ENCODE results near the gene CNTNAP2.

Gene CNTNAP2

DNA sequence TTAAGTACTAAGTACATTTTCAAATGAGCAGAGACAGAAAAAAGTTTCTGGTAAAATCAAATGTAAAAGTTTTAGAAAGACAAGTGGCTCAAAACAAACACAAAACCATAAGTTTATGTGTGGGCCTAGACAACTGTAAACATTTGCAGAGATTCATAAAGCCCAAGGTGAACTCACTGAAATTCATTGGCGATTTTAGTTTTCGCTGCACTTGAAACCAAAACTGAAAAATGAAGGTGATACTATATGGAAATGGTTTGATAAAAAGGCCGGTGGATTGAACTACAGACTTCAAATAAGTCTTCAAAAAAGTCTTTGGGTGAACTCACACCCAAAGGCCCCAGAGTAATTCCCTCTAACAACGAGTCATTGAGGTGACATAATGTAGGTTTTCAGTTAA lies 1289.0 kb downstream of the CNTNAP2 start:
- no peak for DNase-seq (ENCODE audit: low spot score)

DNA sequence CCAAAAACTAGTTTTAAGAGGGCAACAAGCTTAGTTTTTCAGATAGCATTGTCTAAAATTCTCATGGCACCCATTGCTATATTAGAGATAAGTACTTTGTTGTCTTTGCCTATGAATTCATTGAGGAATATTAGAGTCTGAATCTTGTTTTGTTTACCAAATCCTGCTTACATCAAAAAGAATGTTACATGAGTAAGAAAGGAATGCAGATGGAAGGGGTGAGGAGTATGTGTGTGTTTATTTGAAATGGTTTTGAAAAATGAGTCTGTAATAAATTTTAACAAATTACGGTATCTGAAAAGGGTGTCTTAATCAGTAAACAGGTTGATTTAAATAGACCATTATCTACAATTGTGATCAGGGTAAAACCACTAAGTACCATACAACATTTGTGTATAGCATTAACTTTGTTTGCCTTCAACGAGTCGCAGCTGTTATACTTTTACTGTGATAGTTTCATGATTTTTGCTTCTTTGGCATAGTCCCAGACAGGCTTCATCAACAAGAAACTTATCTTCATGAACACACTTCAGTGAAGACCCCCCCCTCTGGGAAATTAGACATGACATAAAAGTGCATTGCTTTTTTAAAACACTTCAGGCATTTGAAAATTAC lies 1290.0 kb downstream of the CNTNAP2 start:
- peak; percentile 44 for DNase-seq (ENCODE audit: low spot score)

DNA sequence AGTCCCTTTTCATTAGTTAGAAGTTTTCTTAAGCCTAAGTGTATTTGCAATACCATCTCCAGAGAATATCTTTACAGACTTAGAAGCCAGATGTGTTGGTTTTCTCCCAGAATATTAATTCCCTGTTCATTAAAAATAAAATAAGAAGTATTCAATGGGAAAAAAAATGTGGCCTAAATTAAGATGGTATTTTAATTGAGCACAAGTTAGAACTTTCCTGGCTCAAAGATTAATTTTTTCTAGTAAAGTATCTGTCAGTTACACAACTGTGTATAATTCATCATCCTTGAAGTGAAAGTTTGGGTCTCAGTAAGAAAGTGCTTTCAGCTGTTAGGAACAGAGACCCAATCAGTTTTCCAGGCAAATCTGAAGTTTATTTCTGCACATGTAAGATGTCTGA lies 1294.5 kb downstream of the CNTNAP2 start:
- peak; percentile 13 for DNase-seq (ENCODE audit: low spot score)

DNA sequence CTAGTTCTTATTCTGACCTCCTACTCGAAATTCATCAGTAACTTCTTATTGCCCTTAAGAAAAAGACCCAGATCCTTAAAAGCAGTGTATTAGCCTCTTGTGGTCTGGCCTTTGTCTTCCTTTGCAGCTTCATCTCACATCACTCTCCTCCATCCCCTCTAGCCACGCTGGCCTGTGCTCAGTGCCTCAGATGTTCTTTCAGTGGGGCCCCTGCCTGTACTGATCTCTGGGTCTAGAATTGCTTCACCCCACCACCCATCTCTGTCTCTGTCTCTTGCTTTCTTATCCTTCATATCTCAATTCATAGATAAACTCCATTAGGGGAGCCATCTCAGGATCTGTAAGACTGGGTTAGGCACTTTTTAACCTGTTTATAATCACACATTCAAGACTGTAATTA lies 1295.5 kb downstream of the CNTNAP2 start:
- no peak for DNase-seq (ENCODE audit: low spot score)

DNA sequence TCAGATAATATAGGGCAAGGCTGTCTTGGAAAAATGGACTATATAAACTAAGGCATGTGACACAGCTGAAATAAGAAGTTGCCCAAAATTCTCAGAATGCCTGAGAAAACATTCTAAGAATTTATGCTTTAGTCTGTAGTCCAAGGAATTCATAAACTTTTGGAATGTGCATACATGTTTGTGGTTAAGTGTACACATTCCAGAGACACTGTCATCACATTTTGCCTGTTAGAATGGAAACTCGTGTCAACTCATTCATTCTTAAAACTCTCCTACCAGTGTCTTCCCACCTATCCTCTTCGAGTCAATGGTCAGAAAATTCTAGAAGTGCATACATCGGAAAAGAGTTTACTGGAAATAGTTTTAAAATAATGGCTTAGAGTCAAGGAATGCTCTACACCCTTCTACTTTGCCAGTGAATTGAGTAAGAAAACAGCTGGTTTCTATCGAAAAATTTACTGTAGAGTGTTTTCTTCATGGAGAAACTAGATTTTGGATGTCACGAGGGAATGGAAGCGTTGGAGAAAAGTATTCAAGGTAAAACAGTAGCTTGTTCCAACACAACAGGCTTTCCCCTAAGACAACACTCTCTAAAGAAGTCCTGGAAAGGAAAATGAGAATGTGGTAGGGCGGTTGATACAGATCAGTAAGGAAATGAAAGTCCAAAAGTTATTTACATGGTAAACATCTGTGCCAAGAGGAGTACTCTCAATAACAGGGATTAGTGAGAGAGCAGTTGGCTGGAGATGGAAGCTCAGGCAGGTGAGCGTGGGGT lies 1296.4 kb downstream of the CNTNAP2 start:
- peak; percentile 75 for DNase-seq (ENCODE audit: low spot score)

DNA sequence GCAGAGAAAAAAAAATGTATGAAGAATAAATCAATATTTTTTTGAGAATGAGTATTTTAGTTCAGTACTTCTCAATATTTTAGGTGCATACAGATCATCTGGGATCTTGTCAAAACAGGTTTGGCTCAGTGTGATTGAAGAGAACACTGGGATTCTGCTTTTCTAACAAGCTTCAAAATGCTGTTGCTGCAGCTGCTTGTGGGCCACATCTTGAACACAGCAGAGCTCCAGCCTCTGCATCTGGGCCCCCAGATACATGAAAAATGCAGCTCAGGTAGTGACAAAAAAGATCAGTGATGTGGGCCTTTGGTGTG lies 1296.9 kb downstream of the CNTNAP2 start:
- no peak for DNase-seq (ENCODE audit: low spot score)

DNA sequence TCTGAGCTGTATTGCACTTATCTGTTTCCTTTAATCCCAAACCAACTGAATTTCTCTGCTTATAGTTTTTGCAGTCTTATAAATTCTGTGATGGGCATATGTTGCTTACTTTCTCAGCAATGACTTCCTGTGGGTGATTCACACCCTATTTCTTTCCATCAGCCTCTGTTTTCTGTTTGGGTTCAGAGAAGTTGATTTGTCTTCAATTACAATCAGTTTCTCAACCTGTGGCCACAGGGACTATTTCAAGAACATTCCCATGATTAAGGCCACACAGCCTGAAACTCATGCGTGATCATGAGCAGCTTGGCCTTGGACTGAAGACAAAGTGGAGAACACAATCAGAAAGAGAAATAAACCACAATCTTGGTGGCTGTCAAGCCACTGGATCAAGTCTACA lies 1299.4 kb downstream of the CNTNAP2 start:
- peak; percentile 9 for DNase-seq (ENCODE audit: low spot score)

DNA sequence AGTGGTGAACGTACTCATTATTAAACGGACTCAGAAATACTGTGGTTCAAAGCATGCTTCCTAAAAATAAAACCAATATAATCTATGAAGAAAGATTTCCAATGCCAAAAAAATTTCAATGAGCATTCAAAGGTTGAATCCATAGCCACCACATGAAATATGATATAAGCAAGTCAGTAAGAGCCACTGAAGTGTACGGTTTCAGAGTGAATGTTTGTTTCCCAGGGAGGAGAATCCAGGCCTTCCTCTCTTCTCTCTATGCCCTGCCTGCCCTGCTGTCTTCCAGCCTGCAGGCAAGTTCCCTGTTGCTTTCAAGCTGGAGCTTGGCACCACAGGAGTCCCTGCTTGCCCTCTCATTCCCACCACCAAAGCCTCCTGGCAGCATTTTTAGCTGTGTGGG lies 1302.4 kb downstream of the CNTNAP2 start:
- DNase-seq (ENCODE audit: low spot score) = no peak

DNA sequence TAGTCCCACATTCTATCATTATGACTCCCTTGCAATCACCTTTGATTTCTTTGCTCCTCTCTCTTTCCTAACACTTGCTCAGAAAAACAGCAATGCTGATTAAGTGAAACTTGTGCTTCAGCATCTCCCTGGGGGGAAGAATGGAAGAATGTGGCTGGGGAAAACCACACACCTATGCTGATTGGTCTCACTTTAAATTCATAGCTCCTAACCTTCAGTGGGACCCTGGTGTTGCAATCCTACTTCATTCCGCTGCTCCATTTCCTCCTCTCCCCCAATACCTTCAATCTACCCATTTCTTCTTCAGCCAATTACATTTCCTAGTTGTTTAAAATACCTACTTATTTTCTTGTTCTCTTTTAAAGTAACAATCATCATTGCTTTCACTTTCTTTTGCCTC lies 1307.3 kb downstream of the CNTNAP2 start:
- DNase-seq (ENCODE audit: low spot score) = no peak

DNA sequence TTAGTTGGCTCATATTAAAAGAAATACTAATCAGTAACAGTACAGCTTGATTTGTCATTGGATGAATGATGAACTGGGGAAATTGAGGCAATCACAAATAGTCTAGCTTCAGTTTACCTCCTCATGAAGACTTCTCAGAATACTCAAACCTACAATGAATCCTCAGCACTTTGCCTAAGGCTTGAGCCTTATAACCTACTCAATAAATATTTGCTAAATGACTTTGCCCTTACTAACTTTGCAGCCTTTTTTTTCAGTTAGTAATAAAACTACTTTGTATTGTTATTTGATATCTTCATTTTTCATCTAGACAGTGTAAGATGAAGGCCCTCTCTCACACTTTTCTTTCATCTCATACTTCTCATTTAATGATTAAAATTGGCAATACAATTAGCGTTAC lies 1311.5 kb downstream of the CNTNAP2 start:
- no peak for DNase-seq (ENCODE audit: low spot score)

DNA sequence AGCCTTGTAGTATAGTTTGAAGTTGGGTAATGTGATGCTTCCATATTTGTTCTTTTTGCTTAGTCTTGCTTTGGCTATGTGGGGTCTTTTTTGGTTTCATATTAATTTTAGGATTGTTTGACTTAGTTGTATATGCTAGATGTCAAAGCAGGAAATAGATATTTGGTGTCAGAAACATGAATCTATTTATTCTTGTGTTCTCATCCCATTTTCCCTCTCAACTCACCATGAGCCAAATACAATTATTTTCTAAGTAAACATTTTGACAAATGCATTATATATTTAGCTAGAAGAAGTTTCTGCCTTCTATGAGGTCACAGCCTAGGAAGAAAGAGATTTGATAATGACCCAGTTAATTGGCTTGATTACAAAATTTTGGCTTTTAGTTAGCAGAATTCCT lies 1313.4 kb downstream of the CNTNAP2 start:
- no peak for DNase-seq (ENCODE audit: low spot score)

DNA sequence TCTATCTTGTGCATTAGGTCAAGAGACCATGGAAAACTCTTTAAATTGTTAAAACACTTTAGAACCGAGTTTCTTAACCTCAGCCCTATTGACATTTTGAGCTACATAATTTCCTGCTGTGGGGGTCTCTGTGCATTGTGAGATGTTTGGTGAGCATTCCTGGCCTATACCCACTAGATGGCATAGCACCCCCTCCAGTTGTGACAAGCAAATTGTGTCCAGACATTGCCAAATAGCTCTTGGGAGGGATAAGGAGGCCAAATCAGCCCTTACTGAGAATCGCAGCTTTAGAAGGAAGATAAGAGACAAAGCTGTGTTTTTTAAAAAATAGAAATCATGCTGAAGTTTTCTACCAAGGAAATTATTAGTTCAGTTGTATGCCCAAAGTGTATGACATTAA lies 1315.5 kb downstream of the CNTNAP2 start:
- peak; percentile 35 for DNase-seq (ENCODE audit: low spot score)

DNA sequence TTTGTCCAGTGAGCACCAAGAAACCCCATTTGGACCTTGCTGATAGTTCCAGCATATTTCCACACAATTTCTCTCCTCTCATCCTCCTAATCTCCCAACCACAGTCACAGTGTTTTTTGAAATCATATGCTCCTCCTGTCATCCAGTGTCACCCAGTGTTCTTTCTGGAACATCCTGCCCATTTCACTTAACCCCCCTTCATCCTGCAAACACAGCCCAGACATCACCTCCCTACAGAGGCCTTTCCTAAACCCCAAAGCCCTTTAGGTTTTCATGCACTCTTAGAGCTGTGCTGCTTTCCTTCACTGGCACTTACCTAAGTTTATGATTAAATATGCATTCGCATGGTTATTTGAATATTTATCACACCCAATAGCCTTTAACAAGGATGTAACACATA lies 1316.0 kb downstream of the CNTNAP2 start:
- DNase-seq (ENCODE audit: low spot score) = no peak

DNA sequence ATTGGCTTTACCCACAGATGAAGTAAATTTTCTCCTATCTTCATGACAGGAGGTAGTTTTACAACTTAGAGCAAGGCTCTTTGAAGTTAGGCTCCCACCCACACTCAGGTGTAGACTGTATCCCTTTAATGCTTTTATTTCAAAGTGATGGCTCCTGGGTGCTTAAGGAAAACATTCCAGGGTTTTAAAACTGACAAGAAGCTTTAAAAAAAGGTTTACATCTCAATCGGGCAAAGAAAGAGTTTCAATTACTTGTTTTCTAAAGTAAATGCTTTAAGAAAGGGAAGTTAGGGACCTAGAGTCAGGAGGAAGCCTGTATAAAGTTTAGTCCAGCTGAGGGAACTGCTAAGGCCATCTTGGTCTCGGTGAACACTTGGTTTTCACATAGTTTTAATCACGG lies 1320.1 kb downstream of the CNTNAP2 start:
- no peak for DNase-seq (ENCODE audit: low spot score)

DNA sequence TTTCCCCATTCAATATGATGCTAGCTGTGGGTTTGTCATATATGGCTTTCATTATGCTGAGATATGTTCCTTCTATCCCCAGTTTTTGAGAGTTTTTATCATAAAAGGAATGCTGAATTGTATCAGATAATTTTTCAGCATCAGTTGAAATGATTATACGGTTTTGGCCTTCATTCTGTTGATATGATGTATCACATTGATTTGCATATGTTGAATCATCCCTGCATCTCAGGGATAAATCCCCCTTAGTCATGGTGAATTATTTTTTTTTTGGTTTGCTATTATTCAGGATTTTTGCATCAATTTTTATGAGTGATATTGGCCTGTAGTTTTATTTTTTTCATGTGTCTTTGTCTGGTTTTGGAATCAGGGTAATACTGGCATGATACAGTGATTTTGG lies 1321.6 kb downstream of the CNTNAP2 start:
- no peak for DNase-seq (ENCODE audit: low spot score)

DNA sequence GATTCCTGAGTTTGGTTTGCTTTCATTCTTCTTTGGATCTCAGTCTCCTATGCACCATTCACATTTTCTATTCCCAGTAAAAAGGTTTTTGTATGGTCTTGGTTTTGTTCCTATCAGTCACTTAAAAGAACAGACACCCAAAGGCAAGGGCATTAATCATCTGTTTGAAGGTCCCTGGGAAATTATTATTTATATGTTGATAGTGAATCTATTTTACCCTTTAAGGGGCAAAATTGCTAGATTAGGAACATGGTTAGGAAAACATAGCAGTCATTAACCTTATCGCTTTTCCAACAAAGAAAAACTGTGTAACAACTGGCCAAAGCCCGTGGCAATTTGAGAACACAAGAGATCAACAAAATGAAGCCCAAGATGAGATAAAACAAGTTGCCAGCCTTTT lies 1327.3 kb downstream of the CNTNAP2 start:
- no peak for DNase-seq (ENCODE audit: low spot score)

DNA sequence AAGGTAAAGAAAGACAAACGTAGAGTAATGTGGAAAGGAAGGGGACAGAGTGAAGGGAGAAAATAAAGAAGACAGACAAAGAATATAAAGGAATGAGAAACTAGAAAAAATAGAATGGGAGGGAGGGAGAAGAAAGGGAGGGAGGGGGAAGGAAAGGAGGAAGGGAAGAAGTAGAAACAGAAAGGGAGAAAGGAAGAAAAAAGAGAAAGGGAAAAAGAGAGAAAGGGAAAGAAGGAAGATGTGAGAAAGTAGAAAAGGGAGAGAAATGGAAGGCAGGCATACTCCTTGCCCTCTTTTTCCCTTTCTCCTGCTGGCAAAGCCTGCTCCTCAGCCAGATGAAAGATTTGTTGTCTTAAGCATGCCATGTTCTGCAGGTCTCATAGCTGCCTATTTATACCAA lies 1336.2 kb downstream of the CNTNAP2 start:
- no peak for DNase-seq (ENCODE audit: low spot score)

DNA sequence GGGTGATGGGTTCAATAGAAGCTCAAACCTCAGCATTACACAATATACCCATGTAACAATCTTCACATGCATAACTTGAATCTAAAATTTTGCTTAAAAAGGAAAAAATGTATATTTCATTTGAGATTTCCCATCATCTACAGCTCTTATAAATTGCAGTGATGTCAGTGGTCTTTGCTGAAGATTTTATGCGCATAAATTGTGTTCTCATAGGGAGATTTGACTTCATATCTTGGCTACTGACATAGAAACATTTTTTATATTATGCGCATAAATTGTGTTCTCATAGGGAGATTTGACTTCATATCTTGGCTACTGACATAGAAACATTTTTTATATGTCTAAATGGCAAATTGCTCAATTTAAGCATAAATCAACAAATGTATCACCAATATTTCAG lies 1348.6 kb downstream of the CNTNAP2 start:
- no peak for DNase-seq (ENCODE audit: low spot score)

DNA sequence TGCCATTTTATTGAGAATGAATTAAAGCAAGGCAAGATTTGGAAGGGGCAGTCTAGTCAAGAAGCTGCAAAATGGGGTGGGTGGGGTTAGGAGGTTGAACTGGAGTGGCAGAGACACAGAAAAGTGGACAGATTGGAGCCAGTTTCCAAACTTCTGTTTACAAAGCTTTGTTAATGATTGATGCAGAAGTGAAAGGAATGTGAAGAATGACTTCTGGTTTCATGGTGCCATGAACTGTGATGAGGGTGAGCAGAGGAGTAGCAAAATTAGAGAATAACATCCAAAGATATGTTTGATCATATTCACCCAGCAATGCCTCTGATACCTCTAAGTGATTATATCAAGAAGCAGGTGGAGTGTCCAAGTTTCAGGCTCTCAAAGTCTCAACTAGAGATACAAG lies 1356.0 kb downstream of the CNTNAP2 start:
- DNase-seq (ENCODE audit: low spot score) = no peak

DNA sequence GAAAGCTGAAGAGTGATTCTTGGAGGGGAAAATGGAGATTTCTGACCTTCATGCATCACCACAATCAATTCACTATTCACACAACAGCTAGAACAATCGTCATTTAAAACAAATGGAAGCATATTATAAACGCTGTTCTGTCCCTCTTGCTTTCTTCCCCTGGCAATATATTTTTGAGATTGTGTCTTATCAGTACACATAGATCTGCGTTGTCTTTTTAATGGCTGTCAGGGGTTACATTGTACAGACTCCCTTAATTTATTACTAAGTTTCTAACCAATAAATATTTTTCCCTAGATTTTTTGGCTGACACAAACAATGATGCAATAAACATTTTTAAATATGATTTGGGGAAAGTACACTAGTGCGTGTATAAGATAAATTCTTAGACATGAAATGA lies 1358.3 kb downstream of the CNTNAP2 start:
- no peak for DNase-seq (ENCODE audit: low spot score)

DNA sequence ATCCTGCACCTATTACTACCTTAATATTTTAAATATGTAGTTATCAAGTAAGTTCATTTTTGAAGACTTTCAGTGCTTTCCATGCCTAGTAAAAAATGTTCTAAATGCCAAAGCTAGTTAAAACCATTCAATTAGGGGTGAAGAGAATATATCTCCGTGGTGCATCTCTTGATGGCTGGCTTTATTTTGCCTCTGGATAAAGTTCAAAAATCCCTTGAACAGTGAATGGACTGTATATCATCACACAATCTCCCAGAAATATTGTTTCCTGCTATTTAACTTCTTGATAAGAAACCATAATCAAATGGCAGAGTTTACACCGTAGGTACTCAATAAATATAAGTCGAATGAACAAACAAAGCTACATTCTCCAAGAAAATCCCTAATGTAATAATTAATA lies 1360.9 kb downstream of the CNTNAP2 start:
- no peak for DNase-seq (ENCODE audit: low spot score)

DNA sequence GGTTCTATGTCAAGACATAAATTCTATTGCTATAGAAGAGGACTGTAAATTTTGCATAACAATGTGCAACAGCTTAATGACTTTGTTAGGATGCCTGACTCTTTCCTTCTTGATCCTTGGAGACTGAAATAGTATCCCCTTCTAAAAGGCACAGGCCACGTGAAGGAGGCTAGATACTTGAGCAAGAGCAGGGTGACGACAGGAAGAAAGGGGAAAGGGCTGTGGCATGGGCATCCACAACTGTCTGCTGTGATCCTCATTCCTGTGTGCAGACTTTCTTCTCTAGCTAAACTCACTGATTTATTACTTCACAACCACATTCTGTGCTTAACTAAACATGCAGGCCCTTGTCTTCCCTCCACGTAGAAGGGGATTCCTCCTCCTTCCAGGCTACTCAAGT lies 1362.2 kb downstream of the CNTNAP2 start:
- DNase-seq (ENCODE audit: low spot score) = no peak

DNA sequence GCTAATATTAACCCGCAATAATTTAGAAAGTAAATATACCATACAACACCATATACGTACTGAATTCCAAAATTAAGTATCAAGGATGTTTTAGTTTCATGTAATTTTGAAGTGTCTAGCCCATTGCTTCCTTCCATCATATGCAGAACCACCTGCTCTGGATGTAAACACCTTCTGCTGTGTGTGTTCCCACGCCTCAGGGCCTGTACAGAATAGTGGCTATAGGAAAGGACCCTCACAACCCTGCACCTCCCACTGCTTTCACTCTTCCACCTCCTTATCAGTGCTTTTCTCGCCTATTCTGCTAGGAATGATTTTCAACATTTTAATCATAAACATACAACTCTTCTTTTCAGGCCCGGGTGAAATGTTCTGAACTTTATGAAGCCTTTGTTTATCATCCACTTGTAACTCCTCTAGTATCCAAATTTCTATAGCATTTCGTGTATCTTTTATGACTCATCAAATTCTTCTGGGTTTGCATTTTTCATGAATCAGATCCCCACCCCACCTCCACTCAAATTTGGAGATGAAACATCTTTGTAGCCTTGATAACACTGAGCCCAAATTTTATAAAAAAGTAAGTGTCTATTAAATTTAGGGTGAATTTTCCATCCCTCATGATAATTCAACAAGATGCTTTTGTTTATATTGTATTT lies 1367.2 kb downstream of the CNTNAP2 start:
- peak; percentile 13 for DNase-seq (ENCODE audit: low spot score)

Measured in GM03348 (cell line).